H9 (cell line): ENCODE measurements around the gene CTU2. TPM values are rescaled to one million over a fixed set of nuclear protein-coding genes. Genes with fewer than 3 reads are reported as not detected.

ENCODE experiments used
- DNase-seq: peaks from one replicate; pipeline ENCODE4 v3.0.0-alpha.2; 2017
- H2AFZ ChIP-seq: one replicate; pipeline ENCODE4 v1.6.1; 2013; ENCODE audit warnings: mild to moderate bottlenecking, low read length, control low read depth, moderate library complexity
- H2AK5ac ChIP-seq: 2 replicates; pipeline ENCODE4 v1.6.1; 2013; ENCODE audit warnings: low read length, control low read depth, mixed read lengths; ENCODE audit not compliant: insufficient read length
- H2BK120ac ChIP-seq: one replicate; pipeline ENCODE4 v1.6.1; 2013; ENCODE audit warnings: low read depth, mild to moderate bottlenecking, low read length, control low read depth, inconsistent platforms; ENCODE audit not compliant: poor library complexity, severe bottlenecking
- H2BK12ac ChIP-seq: 2 replicates; pipeline ENCODE4 v1.6.1; 2013; ENCODE audit warnings: low read length, control low read depth, mixed read lengths, low read depth; ENCODE audit not compliant: insufficient read length
- H2BK15ac ChIP-seq: 2 replicates; pipeline ENCODE4 v1.6.1; 2013; ENCODE audit warnings: low read depth, low read length, control low read depth
- H2BK20ac ChIP-seq: one replicate; pipeline ENCODE4 v1.6.1; 2013; ENCODE audit warnings: low read depth, mild to moderate bottlenecking, low read length, control low read depth, inconsistent platforms; ENCODE audit not compliant: poor library complexity, severe bottlenecking
- H2BK5ac ChIP-seq: 2 replicates; pipeline ENCODE4 v1.6.1; 2013; ENCODE audit warnings: low read length, control low read depth, mixed read lengths; ENCODE audit not compliant: insufficient read length
- H3K14ac ChIP-seq: 2 replicates; pipeline ENCODE4 v1.6.1; 2013; ENCODE audit warnings: low read length, control low read depth; ENCODE audit not compliant: insufficient read depth
- H3K18ac ChIP-seq: 2 replicates; pipeline ENCODE4 v1.6.1; 2013; ENCODE audit warnings: low read depth, mild to moderate bottlenecking, mixed read lengths, low read length, control low read depth; ENCODE audit not compliant: insufficient read length
- H3K23ac ChIP-seq: 2 replicates; pipeline ENCODE4 v1.6.1; 2013; ENCODE audit warnings: low read length, control low read depth, mixed read lengths, low read depth; ENCODE audit not compliant: insufficient read length
- H3K23me2 ChIP-seq: 2 replicates; pipeline ENCODE4 v1.6.1; 2013; ENCODE audit warnings: low read depth, mild to moderate bottlenecking, mixed read lengths, low read length, control low read depth; ENCODE audit not compliant: insufficient read length, poor library complexity, severe bottlenecking
- H3K27ac ChIP-seq: 2 replicates; pipeline ENCODE4 v1.5.1; 2013; ENCODE audit warnings: low read length, control low read depth, mixed read lengths, low read depth; ENCODE audit not compliant: insufficient read length
- H3K27me3 ChIP-seq: 2 replicates; pipeline ENCODE4 v1.6.1; 2013; ENCODE audit warnings: low read length, control low read depth, inconsistent platforms; ENCODE audit not compliant: insufficient read depth
- H3K4ac ChIP-seq: 2 replicates; pipeline ENCODE4 v1.6.1; 2013; ENCODE audit warnings: low read depth, mild to moderate bottlenecking, control low read depth, inconsistent platforms, low read length, moderate library complexity
- H3K4me1 ChIP-seq: 2 replicates; pipeline ENCODE4 v1.6.1; 2013; ENCODE audit warnings: low read length, control low read depth, inconsistent platforms; ENCODE audit not compliant: insufficient read depth
- H3K4me2 ChIP-seq: 2 replicates; pipeline ENCODE4 v1.6.1; 2013; ENCODE audit warnings: low read length, control low read depth, mixed read lengths; ENCODE audit not compliant: insufficient read length, insufficient read depth
- H3K56ac ChIP-seq: 2 replicates; pipeline ENCODE4 v1.6.1; 2013; ENCODE audit warnings: low read depth, mild to moderate bottlenecking, mixed read lengths, low read length, control low read depth; ENCODE audit not compliant: insufficient read length
- H3K79me1 ChIP-seq: 2 replicates; pipeline ENCODE4 v1.6.1; 2013; ENCODE audit warnings: low read depth, mild to moderate bottlenecking, moderate library complexity, low read length, control low read depth, inconsistent platforms; ENCODE audit not compliant: insufficient read depth, poor library complexity, severe bottlenecking
- H3K79me2 ChIP-seq: 2 replicates; pipeline ENCODE4 v1.6.1; 2013; ENCODE audit warnings: low read length, control low read depth, inconsistent platforms; ENCODE audit not compliant: insufficient read depth
- H3K9ac ChIP-seq: 2 replicates; pipeline ENCODE4 v1.6.1; 2013; ENCODE audit warnings: low read length, control low read depth, mixed read lengths; ENCODE audit not compliant: insufficient read length; ENCODE audit errors: extremely low read depth
- H3K9me3 ChIP-seq: one replicate; pipeline ENCODE4 v1.6.1; 2013; ENCODE audit warnings: low read depth, low read length, inconsistent platforms; ENCODE audit not compliant: control insufficient read depth
- H3T11ph ChIP-seq: one replicate; pipeline ENCODE4 v1.6.1; 2013; ENCODE audit warnings: mild to moderate bottlenecking, low read length, control low read depth, inconsistent platforms
- H4K20me1 ChIP-seq: one replicate; pipeline ENCODE4 v1.6.1; 2013; ENCODE audit not compliant: control insufficient read depth, insufficient read length, insufficient read depth
- H4K5ac ChIP-seq: 2 replicates; pipeline ENCODE4 v1.6.1; 2013; ENCODE audit warnings: low read depth, mild to moderate bottlenecking, mixed read lengths, low read length, control low read depth; ENCODE audit not compliant: insufficient read length
- H4K8ac ChIP-seq: replicated peaks from 2 replicates; pipeline ENCODE4 v1.6.1; 2013; ENCODE audit warnings: low read length, control low read depth, mixed read lengths, low read depth; ENCODE audit not compliant: insufficient read length
- H4K91ac ChIP-seq: 2 replicates; pipeline ENCODE4 v1.6.1; 2013; ENCODE audit warnings: low read depth, mild to moderate bottlenecking, moderate library complexity, mixed read lengths, low read length, control low read depth; ENCODE audit not compliant: insufficient read length
- H3K27ac Mint-ChIP-seq, 3 experiments: 2 replicates in 2 of 3; 3 replicates in 1 of 3; pipeline ENCODE4 v1.8.0; 2020 to 2021; ENCODE audit warnings: mixed read lengths in 3 of 3, mild to moderate bottlenecking in 1 of 3, moderate library complexity in 1 of 3
- H3K27me3 Mint-ChIP-seq: 2 replicates; pipeline ENCODE4 v1.8.0; 2021; ENCODE audit warnings: low read depth, mild to moderate bottlenecking, moderate library complexity, mixed read lengths
- H3K36me3 Mint-ChIP-seq, 3 experiments: 2 replicates in 2 of 3; 3 replicates in 1 of 3; pipeline ENCODE4 v1.8.0; 2020 to 2021; ENCODE audit warnings: low read depth in 3 of 3, mixed read lengths in 3 of 3; ENCODE audit not compliant: insufficient read depth in 1 of 3
- H3K4me1 Mint-ChIP-seq, 2 experiments: 2 replicates each; pipeline ENCODE4 v1.8.0; 2020; ENCODE audit warnings: mixed read lengths in 2 of 2
- H3K4me3 Mint-ChIP-seq, 2 experiments: 2 replicates in 1 of 2; 3 replicates in 1 of 2; pipeline ENCODE4 v1.8.0; 2020 to 2021; ENCODE audit warnings: mild to moderate bottlenecking in 2 of 2, mixed read lengths in 2 of 2, moderate library complexity in 1 of 2
- H3K9me3 Mint-ChIP-seq, 2 experiments: 2 replicates in 1 of 2; 3 replicates in 1 of 2; pipeline ENCODE4 v1.8.0; 2020; ENCODE audit warnings: mild to moderate bottlenecking in 2 of 2, mixed read lengths in 2 of 2, moderate library complexity in 1 of 2
- CTCF ChIP-seq: fragments of 200-600 bp; sonication (generic); conservative IDR thresholded peaks from 3 replicates; pipeline ENCODE4 v1.8.0; 2021; ENCODE audit warnings: antibody characterized with exemption, mild to moderate bottlenecking
- WGBS: extraction: QIAGEN DNeasy Blood & Tissue Kit; methylation state at CpG from one replicate; pipeline ENCODE4 v1.1.7; 2013; ENCODE audit warnings: missing lambda C conversion rate, low lambda C conversion rate, mixed read lengths; ENCODE audit not compliant: insufficient read length; ENCODE audit errors: extremely low coverage; 5-methylcytosine and 5-hydroxymethylcytosine counted together
- total RNA-seq: library from RNA; stranded (reverse); gene quantifications from 2 replicates; pipeline ENCODE4 v1.2.1, GENCODE V29; 2021

CTU2 gene
- total RNA-seq, 1 experiment from 2014 or later = 32.8 TPM

DNA sequence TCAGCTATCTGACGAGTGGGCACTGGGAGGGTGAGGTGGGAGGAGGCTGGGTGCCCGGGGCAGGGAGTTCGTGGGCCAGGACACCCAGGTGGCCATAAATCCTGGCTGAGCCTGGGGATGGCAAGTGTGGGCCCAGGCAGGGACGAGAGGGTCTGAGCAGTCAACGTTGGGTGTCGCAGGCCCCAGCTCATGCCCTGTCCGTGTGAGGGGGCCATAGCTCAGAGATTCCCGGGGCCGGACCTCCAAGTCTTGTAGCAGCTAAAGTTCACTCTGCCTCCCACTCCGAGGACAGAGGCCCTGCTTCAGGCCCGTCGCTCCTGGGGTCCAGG, 34.4 kb downstream of the CTU2 start:
- Histone ChIP-seq H4K5ac (no peak overlapping the region), H3K56ac (no peak overlapping the region), H3K9ac (no peak overlapping the region), H3K23me2 (no peaks in the 10 kb centered on the region), H2BK20ac (no peak overlapping the region), H2BK5ac (no peak overlapping the region), H2AK5ac (no peak overlapping the region), H3K27me3 (no peaks in the 10 kb centered on the region), H2BK12ac (no peak overlapping the region), H3K14ac (no peak overlapping the region), H4K8ac (no peak overlapping the region), H3K9me3 (no peaks in the 10 kb centered on the region), H3K79me2 (no peaks in the 10 kb centered on the region), H3K4me2 (no peak overlapping the region), H2AFZ (no peak overlapping the region), H3K18ac (no peak overlapping the region), H3K23ac (no peak overlapping the region), H3K27ac (no peak overlapping the region), H4K20me1 (no peaks in the 10 kb centered on the region), H3K79me1 (no peaks in the 10 kb centered on the region), H4K91ac (no peak overlapping the region), H2BK15ac (no peak overlapping the region), H3K4me1 (no peaks in the 10 kb centered on the region), H2BK120ac (no peak overlapping the region), H3K4ac (no peak overlapping the region), H3T11ph (no peak overlapping the region)
- H3K36me3 Mint-ChIP-seq = no peaks in the 10 kb centered on the region; a peak in 1 of 7 replicates
- no peak for TF ChIP-seq CTCF
- H3K4me3 Mint-ChIP-seq = no peak overlapping the region
- peaks cover 0 to 13% of the 10 kb centered on the region in 2 experiments; a peak in 2 of 4 replicates for H3K4me1 Mint-ChIP-seq
- no CpG with 5 or more reads among the region's 12 CpGs for WGBS
- H3K27me3 Mint-ChIP-seq = no peaks in the 10 kb centered on the region
- DNase-seq = no peak
- no peaks in the 10 kb centered on the region for H3K9me3 Mint-ChIP-seq
- no peak overlapping the region for H3K27ac Mint-ChIP-seq
